Smooth muscle cell of the brain vasculature (primary cell): ENCODE data around the gene ASB6.
"Not testable (repeated sequence)": the region's sequence is repeated elsewhere in the genome, so short reads cannot be mapped to it uniquely, and the experiment has no call there.

ENCODE experiments used
- DNase-seq: peaks from one replicate; pipeline ENCODE4 v3.0.0-alpha.2; 2012; ENCODE audit warnings: low read depth, low spot score

The ASB6 gene

DNA sequence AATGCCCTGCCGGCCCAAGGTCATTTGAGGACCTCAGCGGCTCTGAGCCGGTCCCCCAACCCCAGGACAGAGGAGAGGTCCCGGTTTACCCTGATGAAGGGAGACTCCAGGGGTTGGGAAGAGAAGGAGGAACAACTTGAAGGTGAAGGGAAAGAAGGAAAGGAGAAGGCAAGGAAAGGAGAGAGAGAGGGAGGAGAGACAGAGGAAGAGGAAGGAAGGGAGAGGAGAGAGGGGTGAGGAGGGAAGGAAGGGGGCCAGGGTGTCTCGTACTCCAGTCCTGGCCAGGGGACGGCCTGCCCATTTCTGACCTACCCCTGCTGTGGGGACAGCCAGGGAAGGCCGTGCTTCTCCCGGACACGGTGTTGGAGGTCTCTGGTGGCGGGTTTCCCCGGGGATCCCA, 25.4 kb upstream of the ASB6 start:
- DNase-seq, result no peak

- no peak for DNase-seq
Observed at GRCh38 chr9:129666575-129666974, 24.6 kb upstream of the ASB6 start.

- DNase-seq, result no peak
Observed at GRCh38 chr9:129665814-129666520, 24.0 kb upstream of the ASB6 start.

DNA sequence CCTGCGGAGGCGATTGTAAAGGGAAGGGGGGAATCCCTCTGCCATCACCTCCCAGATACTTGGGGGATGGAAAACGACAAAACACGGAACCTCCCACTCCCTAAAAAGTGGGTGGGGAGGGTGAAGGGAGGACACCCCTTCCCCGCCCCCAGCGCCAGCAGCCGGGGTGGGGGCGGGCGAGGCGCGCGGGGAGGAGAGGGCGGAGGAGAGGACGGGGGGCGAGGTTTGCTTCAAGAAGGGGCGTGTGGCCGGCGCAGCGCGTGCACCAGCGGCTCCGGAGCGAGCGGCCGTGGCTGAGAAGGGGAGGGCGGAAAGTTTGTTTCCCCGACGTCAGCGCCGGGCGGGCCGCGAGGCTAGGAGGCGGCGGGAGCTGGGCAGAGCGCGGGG, 23.4 kb upstream of the ASB6 start, which contains the start of gene PRRX2:
PRRX2 (plus strand) TSS at position 259 of the 387 bp plus-strand sequence. CDS start 221 bp downstream, outside the sequence.
- no peak for DNase-seq

DNA sequence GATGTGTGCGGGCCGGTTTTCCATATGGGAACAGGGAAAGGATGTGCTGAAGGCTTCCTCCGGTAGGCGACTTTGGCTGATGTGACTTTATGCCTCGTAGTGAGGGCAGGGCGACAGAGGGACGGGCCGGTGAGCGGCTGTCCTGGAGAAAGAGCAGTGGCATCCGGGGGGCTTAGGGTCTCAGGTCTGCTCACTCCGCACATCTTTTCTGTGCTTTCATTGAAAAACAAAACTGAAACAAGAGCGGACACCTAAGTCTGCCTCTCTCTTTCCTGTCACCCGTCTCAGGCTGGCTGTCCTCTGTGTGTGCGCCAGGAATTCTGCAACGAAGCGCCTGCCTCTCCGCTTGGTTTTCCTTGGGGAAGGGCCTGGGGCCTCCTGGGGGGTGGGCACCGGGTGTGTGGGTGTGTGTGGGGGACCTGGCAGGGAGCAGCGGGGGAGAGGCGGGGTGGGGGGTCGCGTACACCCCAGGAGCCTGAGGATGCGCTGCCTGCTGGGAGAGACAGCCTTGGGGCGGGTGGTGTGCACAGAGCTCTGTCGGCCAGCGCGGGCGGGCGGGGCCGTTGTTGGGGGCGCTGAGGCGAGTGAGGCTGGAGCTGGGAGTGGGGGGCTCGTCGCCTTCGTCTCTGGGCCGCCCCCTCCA, 22.9 kb upstream of the ASB6 start:
- DNase-seq, result no peak

DNA sequence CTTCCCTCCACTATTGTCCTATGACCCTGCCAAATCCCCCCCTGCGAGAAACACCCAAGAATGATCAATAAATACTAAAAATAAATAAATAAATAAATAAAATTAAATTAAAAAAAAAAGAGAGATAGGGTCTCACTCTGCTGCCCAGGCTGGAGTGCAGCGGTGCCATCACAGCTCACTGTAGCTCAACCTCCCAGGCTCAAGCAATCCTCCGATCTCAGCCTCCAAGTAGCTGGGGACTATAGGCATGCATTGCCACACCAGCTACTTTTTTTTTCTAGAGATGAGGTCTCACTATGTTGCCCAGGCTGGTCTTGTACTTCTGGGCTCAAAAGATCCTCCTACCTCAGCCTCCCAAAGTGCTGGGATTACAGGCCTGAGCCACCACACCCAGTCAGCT, 20.3 kb upstream of the ASB6 start:
- DNase-seq, result not testable (repeated sequence)

DNA sequence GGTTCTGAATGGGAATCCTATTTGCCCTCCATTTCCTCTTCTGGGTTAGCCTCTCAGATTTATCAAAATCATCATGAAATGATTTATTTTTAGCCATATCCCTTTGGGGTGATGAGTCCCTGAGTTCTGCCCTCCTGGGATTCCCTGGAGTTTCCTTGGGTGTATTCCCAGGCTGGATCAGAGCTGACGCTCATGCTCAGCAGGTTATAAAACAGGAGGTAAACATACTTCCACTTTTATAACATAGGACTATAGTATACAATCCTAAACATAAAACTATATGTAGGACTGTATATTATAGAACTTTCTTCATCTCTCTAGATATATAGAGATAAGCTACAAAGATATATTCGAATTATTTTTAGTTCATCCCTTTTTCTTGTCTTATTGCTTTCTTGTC, 19.1 kb upstream of the ASB6 start:
- no peak for DNase-seq

DNA sequence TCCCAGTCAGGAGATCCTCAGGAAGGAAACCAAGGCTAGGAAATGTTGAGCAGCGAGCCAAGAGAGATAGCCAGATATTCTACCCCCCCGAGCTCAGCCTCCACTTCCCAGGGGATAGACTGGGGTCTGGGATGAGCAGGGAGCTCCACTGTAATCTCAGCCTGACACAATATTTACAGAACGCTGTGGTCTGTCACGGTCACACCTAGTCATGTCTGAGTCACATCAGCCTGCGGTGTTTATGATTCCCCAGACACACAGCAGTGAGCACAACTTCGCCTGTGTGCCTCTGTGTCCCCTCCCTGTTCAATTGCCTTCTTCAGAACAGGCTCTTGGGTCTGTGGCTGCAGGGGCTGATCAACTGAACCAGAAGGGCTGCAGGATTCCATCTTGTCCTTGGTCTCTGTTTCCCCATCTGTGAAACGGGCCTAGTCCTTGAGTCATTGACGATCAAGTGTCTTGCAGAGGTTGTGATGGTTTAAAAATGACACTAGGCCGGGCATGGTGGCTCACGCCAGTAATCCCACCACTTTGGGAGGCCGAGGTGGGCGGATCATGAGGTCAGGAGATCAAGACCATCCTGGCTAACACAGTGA, 14.9 kb upstream of the ASB6 start:
- no peak for DNase-seq

- DNase-seq, result no peak
Observed at GRCh38 chr9:129655696-129656095, 13.7 kb upstream of the ASB6 start.

GRCh38 chr9:129655154-129655553, 13.2 kb upstream of the ASB6 start:
- DNase-seq, result no peak

GRCh38 chr9:129654554-129655040, 12.6 kb upstream of the ASB6 start:
- no peak for DNase-seq

DNA sequence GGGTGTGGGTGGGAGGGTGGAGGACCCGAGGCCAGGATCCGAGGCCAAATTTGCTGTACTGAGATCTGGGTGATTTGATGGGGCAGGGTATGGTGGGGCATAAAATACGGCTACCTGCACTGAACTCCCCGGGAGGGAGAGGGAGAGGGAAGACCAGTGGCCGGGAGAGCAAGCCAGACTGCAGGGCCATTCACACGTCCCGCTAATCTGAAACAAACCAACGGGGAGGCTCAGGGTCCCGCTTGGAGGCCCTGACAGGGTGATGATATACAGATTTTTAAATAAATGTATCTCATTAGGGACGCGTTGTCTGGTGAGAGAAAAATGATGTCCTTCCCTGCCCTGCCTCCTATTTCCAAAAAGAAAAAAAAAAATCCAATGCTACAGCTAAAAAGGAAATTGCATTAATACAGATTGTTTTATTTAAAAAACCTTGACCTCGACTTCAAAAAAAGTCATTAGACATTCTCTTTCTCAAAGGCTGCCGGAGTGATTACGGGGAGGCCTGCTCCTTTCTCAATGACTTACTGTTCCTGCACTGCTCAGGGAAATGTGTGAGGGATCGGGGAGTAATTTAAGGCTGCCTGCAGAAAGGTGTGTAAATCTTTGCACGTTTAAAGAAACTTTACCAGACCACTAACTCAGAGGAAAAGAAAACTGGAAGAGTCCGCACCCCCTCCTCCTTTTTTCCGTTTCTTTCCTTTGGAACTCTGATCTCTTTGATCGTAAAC, 12.0 kb upstream of the ASB6 start:
- DNase-seq, result no peak

DNA sequence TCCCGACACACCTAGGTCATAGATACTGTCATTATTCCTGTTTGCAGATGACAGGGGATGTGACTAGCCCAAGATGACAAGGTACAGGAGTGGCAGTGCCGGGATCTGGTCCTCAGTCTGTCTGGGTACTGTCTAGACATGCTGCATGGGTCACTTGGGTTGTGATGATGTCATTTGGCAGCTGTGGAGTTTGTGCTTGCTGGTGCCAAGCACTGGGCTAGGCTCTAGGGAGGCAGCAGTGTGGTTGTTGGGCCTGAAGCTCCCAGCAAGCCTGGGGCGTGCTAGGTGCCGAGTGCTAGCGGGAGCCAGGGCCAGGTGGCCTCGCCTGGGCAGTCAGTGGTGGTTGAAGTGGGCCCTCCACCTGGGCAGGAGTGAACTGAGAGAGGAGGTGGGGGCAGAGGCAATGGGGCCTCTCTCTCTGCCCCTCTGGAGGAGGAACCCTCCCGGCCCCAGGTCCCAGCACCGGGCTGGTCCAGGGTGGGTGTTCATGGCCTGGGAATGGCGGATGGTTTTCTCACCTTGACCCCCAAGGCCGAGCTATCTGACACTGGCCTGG, 8.8 kb upstream of the ASB6 start:
- no peak for DNase-seq

DNA sequence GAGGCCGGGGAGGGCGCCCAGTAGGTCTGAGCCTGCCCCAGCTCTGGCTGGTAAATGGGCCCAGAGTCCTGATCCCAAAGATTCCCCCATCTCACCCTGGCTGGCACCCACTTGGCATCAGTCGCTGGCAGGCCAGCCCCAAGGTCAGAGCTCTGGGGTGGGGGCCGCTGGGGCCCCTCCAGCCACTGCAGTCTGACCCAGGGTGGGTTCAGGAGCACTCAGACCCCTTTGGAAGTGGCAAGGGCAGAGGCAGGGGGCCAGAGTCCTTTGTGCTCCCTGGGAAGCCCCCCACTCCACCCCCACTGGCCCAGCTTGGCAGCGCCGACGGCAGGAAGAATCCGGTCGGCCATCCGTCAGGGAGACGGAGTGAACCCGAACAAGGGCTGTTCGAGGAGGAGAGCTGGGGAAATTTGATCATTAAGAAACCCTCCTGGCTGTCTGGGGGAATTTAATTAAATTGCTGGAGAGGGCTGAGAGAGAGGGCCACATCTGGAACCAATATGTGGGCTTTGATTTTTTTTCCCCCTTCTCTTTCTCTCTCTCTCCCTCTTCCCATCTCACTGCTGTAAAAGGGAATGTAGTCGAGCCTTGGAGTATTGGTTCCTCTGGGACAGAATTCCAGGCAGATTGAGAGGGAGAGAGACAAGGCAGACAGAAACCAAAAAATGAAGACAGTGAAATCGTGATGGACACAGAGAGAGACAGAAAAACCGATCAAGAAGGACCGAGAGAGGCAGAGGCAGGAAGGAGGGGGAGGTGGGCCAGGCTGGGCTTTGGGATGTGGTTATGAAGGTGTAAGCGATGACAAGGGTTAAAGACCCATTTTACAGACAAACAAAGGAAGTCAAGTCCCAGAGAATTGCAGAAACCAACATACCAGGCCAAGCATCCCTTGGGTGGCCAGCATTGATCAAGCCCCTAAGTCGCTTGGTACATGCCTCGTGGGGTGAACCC, 8.1 kb upstream of the ASB6 start:
- DNase-seq, result no peak

DNA sequence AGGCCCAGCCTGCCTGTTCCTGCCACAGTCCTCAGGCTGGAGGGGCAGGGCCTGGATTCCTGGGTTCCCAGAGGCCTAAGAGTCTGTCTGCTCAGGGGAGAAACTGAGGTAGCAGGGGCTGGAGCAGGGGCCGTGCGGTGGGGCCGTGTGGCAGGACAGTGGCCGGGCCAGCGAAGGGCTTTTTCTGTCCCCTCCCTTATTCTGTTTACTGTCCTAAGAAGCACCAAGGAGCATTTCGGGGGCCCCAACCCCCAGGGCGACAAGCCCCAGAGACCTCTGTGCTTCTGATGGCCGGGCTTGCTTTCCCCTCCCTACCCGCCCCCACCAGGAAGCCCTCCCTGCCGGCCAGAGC, 6.8 kb upstream of the ASB6 start:
- DNase-seq, result no peak

DNA sequence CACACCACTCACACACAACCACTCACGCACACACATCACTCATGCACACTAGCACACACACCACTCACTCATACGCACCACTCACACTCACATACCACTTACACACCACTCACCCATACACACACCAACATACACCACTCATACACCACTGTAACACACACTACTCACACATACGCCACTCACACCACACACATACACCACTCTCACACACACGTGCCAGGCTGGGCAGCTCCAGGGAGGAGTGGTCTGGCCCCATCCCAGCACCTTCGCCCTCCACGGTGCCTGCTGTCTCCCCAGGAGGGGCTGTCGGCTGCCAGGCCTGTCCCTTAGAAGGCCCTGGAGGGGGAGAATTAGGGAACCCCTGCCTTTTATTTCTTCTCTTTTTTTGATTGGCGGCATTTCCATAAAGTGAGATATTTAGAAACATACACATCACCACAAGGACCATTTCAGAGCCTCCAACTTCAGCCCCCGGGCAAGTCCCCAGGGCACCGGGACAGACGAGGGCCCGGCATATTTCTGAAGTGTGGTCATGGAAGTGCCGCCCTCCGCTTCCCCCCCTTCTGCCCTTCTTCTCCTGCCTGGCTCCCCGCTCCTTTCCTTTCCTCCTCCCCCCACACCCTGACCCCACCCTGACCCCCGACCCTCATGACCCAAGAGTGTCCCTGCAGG, 6.3 kb upstream of the ASB6 start:
- no peak for DNase-seq

DNA sequence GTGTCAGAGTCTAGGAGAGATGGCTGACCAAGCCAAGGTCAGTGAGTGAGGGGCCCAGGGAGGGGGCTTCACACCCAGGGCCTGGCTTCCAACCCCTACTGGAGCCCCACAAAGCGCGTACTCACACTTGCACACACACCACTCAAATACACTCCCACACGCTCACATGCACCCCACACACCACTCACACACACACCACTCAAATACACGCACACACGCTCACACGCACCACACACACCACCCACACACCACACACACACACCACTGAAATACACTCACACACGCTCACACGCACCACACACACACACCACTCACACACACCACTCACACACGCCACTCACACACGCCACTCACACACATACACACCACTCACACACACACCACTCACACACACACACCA, 5.7 kb upstream of the ASB6 start:
- no peak for DNase-seq

- DNase-seq, result no peak
Observed at GRCh38 chr9:129646654-129647053, 4.7 kb upstream of the ASB6 start.

DNA sequence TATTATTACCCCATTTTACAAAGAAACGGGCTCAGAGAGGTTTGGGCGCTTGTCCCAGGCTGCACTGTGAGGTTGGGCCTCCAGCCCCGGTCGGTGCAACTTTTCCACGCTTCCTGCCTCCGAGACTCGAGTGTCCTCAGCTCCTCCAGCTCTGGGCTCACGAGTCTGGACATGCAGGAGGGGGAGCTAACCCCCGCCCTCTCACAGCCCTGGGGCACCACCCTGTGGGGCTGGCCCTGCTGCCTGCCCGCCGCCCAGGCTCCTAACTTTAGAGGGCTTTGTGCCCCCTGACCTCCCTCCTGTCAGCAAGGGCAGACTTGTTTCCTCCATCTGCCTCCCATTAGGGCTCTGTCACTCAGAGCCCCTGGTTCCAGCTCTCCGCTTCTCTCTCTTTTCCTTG, 4.3 kb upstream of the ASB6 start:
- DNase-seq, result no peak

GRCh38 chr9:129644902-129645301, 3.0 kb upstream of the ASB6 start:
- no peak for DNase-seq
